HK-2 (cell line): Measurements from ENCODE around the gene SLIT3.

Experiments used
- DNase-seq: peaks from one replicate; pipeline ENCODE4 v3.0.0-alpha.2; 2018; ENCODE audit not compliant: unreplicated experiment

The SLIT3 gene

GRCh38 chr5:169265888-169266287 is 35.1 kb downstream of the SLIT3 start:
- DNase-seq, result no peak

GRCh38 chr5:169263591-169263990 is 37.3 kb downstream of the SLIT3 start:
- DNase-seq, result no peak

GRCh38 chr5:169260896-169261569 is 39.9 kb downstream of the SLIT3 start:
- DNase-seq, result no peak

GRCh38 chr5:169258372-169259000 is 42.5 kb downstream of the SLIT3 start:
- no peak for DNase-seq

GRCh38 chr5:169256191-169256590 is 44.7 kb downstream of the SLIT3 start:
- DNase-seq, result no peak

GRCh38 chr5:169253071-169253470 is 47.9 kb downstream of the SLIT3 start:
- DNase-seq, result no peak

GRCh38 chr5:169251333-169252084 is 49.4 kb downstream of the SLIT3 start:
- no peak for DNase-seq

GRCh38 chr5:169250887-169251286 is 50.1 kb downstream of the SLIT3 start:
- DNase-seq, result no peak

- no peak for DNase-seq
Observed at GRCh38 chr5:169248996-169249395, 51.9 kb downstream of the SLIT3 start.

GRCh38 chr5:169248550-169248949 is 52.4 kb downstream of the SLIT3 start:
- no peak for DNase-seq

- no peak for DNase-seq
Observed at GRCh38 chr5:169244812-169245211, 56.1 kb downstream of the SLIT3 start.

- DNase-seq, result no peak
Observed at GRCh38 chr5:169243651-169244422, 57.1 kb downstream of the SLIT3 start.

- DNase-seq, result no peak
Observed at GRCh38 chr5:169242849-169243186, 58.1 kb downstream of the SLIT3 start.

- no peak for DNase-seq
Observed at GRCh38 chr5:169242175-169242848, 58.6 kb downstream of the SLIT3 start.

GRCh38 chr5:169229342-169229892 is 71.5 kb downstream of the SLIT3 start:
- DNase-seq, result no peak

GRCh38 chr5:169226895-169227294 is 74.0 kb downstream of the SLIT3 start:
- no peak for DNase-seq

GRCh38 chr5:169225830-169226356 is 75.0 kb downstream of the SLIT3 start:
- no peak for DNase-seq

GRCh38 chr5:169223595-169223953 is 77.4 kb downstream of the SLIT3 start:
- no peak for DNase-seq

- no peak for DNase-seq
Observed at GRCh38 chr5:169222934-169223594, 77.9 kb downstream of the SLIT3 start.

GRCh38 chr5:169221519-169221918 is 79.4 kb downstream of the SLIT3 start:
- DNase-seq, result no peak

- DNase-seq, result no peak
Observed at GRCh38 chr5:169219961-169220360, 81.0 kb downstream of the SLIT3 start.
